ENCODE data around the gene LIMS2.

The LIMS2 gene

DNA sequence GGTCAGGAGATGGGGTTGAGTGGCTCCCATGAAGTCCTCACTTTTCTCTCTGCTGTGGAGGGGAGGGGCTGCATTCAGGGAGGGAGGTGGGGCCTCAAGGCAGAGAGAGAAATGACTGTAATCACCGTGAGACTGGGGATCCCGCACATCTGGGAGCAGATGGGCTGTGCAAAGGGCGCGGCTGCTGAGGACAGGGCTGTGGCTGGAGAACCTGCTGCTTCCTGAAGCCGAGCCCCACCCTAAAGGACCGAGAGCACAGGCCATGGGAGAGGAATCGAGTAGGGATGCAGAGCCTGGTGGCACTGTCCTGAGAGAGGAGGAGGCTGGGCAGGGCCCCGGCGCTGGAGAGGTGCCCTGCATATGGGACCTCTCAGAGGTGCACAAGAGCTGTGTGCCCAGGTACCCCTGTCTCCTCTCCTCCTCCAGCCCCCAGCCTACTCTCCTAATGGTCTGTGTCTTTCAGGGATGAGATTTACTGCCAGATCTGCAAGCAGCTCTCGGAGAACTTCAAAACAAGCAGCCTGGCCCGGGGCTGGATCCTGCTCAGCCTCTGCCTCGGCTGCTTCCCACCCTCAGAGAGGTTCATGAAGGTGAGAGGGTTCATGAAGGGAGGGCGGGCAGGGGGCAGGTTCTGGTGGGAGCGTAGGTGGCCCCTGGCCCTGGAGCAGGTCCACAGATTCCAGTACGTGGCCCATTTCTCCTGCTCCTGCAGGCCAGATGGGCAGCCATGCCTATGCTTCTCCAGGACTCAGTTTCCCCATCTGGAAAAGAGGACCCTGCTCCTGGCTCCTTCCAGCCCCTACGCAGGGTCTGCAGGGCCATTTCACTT, 55.2 kb downstream of the LIMS2 start:
- DNase-seq: no peak

- no peak for DNase-seq
These were observed 56.1 kb downstream of the LIMS2 start for GRCh38 chr2:127619203-127619590.

DNA sequence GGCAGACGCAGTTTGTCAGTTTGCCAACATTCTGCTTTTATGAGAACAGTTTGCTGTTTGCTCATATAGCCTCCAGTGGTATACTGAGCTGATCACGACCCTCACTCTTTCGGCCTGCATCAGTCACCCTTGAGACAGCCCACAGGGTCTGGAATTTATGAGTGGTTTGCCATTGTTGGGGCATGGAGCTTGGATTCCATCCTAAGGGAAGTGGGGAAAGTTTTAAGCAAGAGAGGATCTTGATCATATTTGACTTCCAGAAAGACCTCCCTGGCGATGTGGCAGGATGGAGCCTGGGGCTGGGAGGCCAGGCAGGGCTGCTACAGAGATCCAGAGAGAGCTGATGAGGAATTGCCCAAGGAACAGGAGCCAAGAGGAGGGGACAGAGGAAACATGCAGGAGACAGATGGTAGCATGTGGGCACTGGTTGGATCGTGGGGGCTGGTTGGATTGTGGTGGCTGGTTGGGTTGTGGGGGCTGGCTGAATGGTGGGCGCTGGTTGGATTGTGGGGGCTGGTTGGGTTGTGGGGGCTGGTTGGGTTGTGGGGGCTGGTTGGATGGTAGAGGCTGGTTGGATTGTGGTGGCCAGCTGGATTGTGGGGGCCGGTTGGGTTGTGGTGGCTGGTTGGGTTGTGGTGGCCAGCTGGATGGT, 56.7 kb downstream of the LIMS2 start:
- DNase-seq: no peak

DNA sequence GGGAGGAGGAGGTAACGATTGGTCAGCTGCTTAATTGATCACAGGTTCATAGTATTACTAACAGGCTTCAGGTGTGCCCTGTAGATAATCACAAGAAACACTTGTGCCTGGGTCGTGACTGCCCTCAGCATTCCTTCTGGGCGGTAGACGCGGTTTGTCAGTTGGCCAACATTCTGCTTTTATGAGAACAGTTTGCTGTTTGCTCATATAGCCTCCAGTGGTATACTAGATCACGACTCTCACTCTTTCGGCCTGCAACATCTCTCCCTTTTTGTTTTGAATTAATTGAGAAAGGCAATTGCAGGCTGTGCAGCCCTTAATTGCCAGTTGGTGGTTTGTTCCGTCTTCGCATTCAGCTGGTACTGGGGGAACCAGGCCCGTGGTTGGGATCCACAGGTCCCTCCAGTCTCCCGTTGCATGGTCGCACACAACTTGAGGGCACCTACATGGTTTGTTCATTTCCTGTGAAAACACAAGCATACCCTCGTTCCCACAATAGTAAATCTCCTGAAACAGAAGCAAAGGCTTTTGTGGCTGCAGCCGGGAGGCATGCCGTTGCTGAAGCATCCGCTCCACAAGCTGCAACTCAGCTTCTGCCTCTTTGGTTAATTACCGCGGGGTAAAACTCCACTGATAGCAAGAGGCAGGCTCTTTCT, 59.7 kb downstream of the LIMS2 start:
- no peak for DNase-seq

DNA sequence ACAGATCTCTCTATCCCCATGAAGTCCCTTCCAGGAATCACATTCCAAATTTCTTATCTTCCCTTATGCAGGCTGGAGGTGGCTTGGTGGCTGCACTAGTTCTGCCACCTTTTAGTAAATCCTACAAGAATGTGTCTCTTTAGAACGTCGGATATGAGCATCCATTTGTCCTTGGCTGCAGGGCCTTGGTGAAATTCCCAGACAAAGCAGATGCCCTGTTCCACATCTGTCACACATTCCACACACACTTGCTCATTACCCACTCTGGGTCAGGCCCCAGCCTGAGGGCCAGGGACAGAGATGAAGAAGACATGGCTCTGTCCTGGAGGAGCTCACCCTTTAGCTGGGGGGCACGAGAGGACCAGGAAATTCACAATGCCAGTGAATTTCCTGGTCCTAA, 60.6 kb downstream of the LIMS2 start:
- no peak for DNase-seq

GRCh38 chr2:127614246-127614645, 61.1 kb downstream of the LIMS2 start:
- no peak for DNase-seq

DNA sequence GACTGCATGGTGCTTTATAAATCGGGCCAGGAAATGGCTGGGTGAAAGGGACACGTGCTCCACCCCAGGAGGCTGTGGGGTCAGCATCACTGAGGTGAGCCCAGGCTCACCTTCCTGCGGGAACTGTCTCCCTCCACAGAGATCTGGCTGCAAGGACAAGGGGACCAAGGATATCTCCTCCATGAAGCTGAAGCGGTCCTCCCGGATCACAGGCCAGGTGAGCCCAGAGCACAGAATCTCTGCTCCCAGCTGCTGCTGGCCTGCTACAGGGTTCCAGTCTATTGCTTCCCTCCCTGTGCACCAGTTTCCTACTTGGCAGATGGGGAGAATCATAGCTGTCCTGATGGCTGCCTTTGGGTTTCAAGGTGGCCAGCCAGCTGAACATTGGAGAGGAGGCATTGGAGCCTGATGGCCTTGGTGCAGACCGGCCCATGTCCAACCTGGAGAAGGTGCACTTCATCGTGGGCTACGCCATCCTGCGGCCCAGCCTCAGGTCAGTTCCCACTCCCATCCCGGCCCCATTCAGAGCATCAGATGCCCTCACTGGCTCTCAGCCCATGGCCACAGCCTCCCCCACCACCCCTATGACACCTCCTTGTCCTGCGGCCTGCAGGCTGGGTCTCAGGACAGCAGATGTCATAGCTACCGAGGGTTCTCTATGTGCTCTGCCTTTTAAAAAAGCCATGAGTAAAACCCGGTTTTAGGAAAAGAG, 63.1 kb downstream of the LIMS2 start:
- DNase-seq: no peak

DNA sequence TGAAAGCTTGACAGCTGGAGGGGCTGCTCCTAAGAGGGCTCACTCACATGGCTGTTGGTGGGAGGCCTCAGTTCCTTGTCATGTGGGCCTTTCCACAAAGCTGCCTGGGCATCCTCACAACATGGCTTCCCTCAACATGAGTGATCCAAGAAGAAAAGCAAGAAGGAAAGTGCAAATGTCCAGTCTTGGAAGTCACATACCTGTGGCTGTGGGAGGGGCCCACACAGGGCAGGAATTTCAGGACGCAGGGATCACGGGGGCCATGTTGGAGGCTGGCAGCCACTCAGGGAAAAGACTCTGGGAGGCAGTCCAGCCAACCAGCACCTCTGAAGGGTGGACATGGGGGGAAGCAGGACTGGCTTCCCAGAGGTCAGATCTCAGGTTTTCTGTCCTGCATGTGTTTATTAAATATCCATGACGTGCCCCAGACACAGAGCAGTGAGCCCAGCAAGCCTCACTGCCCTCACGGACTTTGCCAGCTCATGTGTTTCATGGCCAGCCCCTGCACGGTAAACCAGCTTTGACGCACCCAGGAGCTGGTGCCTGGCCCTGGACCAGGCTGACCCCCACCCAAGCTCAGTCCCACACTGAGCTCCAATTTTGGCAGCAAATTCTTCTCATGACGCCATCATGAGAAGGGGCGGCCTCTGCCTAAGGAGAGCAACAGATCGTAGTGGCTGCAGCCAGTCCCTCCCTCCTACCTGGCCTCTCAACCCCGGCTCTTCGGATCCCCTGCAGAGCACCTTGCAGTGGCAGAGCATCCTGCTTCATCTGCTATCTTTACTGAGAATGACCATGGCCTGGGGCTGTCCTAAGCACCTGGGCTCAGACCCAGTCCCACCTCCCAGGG, 64.0 kb downstream of the LIMS2 start:
- no peak for DNase-seq

- no peak for DNase-seq
These were observed 64.8 kb downstream of the LIMS2 start for GRCh38 chr2:127610561-127610960.

DNA sequence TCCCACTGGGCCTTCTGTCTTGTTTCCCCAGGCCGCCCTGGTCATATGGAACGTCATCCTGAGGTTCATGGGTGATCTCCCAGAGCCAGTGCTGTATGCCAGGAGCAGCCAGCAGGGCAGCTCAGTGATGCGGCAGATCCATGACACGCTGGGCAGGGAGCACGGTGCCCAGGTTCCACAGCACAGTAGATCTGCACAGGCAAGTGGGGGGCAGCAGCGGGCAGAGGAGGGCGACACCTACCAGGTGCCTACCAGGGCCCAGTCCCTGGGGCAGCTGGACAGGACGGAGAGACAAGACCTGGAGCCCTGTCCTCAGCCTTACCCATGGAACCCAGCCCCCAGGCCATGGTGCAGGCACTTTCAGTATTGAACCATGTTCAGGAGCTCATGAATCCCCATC, 65.5 kb downstream of the LIMS2 start:
- DNase-seq: no peak

DNA sequence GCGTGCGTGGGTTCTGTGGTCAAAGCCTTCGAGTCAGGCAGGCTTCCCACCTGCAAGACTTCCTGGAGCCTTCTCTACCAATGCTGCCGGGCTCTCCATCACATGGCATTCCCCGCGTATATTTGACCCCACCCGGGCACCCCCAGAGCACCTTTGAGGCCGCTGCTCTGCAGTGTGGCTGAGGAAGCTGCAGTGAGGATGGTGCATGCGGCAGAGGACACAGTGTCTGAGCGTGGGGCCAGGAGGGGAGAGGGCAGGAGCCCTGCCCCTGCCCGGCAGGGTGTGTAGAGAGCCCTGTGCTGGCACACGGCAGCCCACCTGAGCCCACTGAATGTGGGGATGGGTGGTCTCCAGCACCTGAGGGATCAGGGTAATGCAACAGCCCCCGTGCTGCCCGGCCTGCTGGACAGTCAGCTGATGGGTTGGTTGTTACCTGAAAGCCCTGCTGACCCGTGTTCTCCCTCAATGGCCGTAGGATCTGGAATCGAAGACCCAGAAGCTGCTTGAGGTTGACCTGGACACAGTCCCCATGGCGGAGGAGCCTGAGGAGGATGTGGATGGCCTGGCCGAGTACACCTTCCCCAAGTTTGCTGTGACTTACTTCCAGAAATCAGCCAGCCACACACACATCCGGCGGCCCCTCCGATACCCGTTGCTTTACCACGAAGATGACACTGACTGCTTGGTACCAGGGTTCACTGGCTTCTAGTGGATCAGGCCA, 66.1 kb downstream of the LIMS2 start:
- no peak for DNase-seq

GRCh38 chr2:127608061-127609030, 67.0 kb downstream of the LIMS2 start:
- no peak for DNase-seq

DNA sequence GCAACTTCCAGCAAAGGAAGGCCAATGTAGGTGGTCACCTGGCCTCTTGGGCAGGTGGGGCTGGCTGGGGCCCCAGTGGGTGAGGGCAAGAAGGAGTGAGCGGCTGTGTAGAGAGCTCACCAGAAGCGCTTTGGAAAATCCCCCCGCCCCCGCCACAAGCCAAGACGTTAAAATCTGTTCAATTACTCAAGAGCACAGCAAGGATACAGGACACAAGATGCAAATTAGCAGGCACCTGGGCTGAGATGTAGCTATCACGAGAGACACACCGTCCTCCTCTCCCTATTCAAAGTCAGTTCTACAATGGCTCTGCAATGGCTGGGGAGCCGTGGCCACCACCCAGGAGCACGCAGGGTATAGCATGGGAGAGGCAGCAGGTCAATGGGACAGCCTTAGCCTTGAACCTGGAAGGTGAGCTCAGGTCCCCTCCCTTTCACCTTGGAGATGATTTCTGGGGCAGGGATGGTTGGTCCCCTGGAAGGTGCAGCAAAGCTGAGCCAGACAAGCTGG, 67.9 kb downstream of the LIMS2 start:
- no peak for DNase-seq

- DNase-seq: no peak
These were observed 68.5 kb downstream of the LIMS2 start for GRCh38 chr2:127606625-127607398.

DNA sequence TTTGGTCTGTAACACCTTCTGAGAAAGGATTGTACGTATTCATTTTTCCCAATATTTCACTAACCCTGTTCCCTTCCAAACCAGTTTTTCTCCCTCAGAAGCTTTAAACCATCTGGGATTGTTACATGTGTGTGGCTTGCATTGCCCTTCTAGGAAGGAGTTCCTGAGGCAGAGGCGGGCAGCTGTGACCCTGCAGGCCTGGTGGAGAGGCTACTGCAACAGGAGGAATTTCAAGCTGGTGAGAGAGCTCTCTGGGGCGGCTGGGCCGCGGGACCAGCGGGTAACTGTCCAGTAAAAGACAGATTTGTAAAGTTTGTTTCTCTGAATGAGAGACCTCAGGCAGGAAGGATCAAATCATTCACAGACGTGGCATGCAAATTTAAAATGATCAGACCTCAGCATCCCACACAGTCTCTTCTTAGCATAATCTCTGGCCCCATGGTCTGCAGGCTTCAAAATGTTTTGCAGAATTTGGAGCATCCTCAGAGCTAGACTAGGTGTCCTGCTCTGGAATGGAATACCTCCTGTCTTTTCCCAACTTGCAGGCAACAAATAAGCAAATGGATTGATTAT, 69.6 kb downstream of the LIMS2 start:
- no peak for DNase-seq

GRCh38 chr2:127604986-127605385, 70.3 kb downstream of the LIMS2 start:
- DNase-seq: no peak

DNA sequence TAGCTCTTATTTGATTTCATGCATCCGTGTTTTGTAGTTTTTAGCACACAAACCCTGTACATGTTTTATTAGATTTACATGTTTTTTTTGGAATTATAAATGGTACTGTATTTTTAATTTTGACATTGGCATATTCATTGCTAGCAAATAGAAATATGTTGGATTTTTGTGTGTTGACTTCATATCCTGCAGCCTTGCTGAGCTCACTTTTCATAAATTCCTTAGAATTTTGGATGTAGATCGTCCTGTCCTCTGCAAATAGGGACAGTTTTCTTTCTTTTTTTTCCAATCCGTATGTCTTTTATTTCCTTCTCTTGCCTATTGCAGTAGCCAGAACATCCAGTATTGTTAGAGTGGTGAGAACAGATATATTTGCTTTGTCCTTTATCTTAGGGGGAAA, 76.1 kb downstream of the LIMS2 start:
- no peak for DNase-seq

DNA sequence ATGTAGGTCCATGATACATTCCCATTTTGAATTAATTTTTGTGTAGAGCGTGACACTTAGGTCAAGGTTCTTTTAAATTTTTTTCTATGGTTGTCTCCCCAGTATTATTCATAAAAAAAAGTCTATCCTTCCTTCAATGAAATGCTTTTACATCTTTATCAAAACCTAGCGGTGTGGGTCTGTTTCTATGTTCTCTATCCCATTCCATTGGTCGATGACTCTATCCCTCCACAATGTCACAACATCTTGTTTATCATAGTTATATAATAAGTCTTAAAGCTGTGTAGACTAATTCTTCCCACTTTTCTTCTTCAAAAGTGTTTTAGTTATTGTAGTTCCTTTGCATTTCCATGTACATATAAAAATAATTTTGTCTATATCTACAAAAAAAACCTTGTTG, 76.6 kb downstream of the LIMS2 start:
- DNase-seq: no peak

DNA sequence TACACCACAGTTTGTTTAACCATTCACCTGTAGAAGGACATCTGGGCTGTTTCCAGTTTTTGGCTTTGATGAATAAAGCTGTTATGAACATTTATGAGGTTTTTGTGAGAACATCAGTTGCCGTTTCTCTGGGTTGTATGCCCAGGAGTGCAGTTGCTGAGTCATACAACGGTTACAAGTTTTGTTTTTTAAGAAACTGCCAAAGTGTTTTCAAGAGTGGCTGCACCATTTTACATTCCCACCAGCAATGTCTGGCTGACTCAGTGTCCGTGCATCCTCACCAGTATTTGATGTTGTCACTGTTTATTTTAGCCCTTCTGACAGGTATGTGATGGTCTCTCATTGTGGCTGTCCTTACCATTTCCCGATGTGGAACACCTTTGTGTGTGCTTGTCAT, 77.3 kb downstream of the LIMS2 start:
- no peak for DNase-seq

Measured in activated gamma-delta T cell treated with Interleukin-2 at 50 U/mL for 16 hours (primary cell).